ENCODE measurements around the gene LIPA.
"Not testable (repeated sequence)": the region's sequence is repeated elsewhere in the genome, so short reads cannot be mapped to it uniquely, and the experiment has no call there.

GRCh38 chr10:89168354-89168900 lies 83.1 kb downstream of the LIPA start:
- not testable (repeated sequence) for TF ChIP-seq EZH2phosphoT487, CTCF (IDR thresholded peaks at IDR 0.05)
